H9 (cell line): ENCODE data around the gene PLA2G4D. TPM values are rescaled to one million over a fixed set of nuclear protein-coding genes. Genes with fewer than 3 reads are reported as not detected.

Experiments used
- DNase-seq: peaks from one replicate; pipeline ENCODE4 v3.0.0-alpha.2; 2017
- H2AFZ ChIP-seq: one replicate; pipeline ENCODE4 v1.6.1; 2013; ENCODE audit warnings: mild to moderate bottlenecking, low read length, control low read depth, moderate library complexity
- H2AK5ac ChIP-seq: 2 replicates; pipeline ENCODE4 v1.6.1; 2013; ENCODE audit warnings: low read length, control low read depth, mixed read lengths; ENCODE audit not compliant: insufficient read length
- H2BK120ac ChIP-seq: one replicate; pipeline ENCODE4 v1.6.1; 2013; ENCODE audit warnings: low read depth, mild to moderate bottlenecking, low read length, control low read depth, inconsistent platforms; ENCODE audit not compliant: poor library complexity, severe bottlenecking
- H2BK12ac ChIP-seq: 2 replicates; pipeline ENCODE4 v1.6.1; 2013; ENCODE audit warnings: low read length, control low read depth, mixed read lengths, low read depth; ENCODE audit not compliant: insufficient read length
- H2BK15ac ChIP-seq: 2 replicates; pipeline ENCODE4 v1.6.1; 2013; ENCODE audit warnings: low read depth, low read length, control low read depth
- H2BK20ac ChIP-seq: one replicate; pipeline ENCODE4 v1.6.1; 2013; ENCODE audit warnings: low read depth, mild to moderate bottlenecking, low read length, control low read depth, inconsistent platforms; ENCODE audit not compliant: poor library complexity, severe bottlenecking
- H2BK5ac ChIP-seq: 2 replicates; pipeline ENCODE4 v1.6.1; 2013; ENCODE audit warnings: low read length, control low read depth, mixed read lengths; ENCODE audit not compliant: insufficient read length
- H3K14ac ChIP-seq: 2 replicates; pipeline ENCODE4 v1.6.1; 2013; ENCODE audit warnings: low read length, control low read depth; ENCODE audit not compliant: insufficient read depth
- H3K18ac ChIP-seq: 2 replicates; pipeline ENCODE4 v1.6.1; 2013; ENCODE audit warnings: low read depth, mild to moderate bottlenecking, mixed read lengths, low read length, control low read depth; ENCODE audit not compliant: insufficient read length
- H3K23ac ChIP-seq: 2 replicates; pipeline ENCODE4 v1.6.1; 2013; ENCODE audit warnings: low read length, control low read depth, mixed read lengths, low read depth; ENCODE audit not compliant: insufficient read length
- H3K23me2 ChIP-seq: 2 replicates; pipeline ENCODE4 v1.6.1; 2013; ENCODE audit warnings: low read depth, mild to moderate bottlenecking, mixed read lengths, low read length, control low read depth; ENCODE audit not compliant: insufficient read length, poor library complexity, severe bottlenecking
- H3K27ac ChIP-seq: 2 replicates; pipeline ENCODE4 v1.5.1; 2013; ENCODE audit warnings: low read length, control low read depth, mixed read lengths, low read depth; ENCODE audit not compliant: insufficient read length
- H3K27me3 ChIP-seq: 2 replicates; pipeline ENCODE4 v1.6.1; 2013; ENCODE audit warnings: low read length, control low read depth, inconsistent platforms; ENCODE audit not compliant: insufficient read depth
- H3K4ac ChIP-seq: 2 replicates; pipeline ENCODE4 v1.6.1; 2013; ENCODE audit warnings: low read depth, mild to moderate bottlenecking, control low read depth, inconsistent platforms, low read length, moderate library complexity
- H3K4me1 ChIP-seq: 2 replicates; pipeline ENCODE4 v1.6.1; 2013; ENCODE audit warnings: low read length, control low read depth, inconsistent platforms; ENCODE audit not compliant: insufficient read depth
- H3K4me2 ChIP-seq: 2 replicates; pipeline ENCODE4 v1.6.1; 2013; ENCODE audit warnings: low read length, control low read depth, mixed read lengths; ENCODE audit not compliant: insufficient read length, insufficient read depth
- H3K56ac ChIP-seq: 2 replicates; pipeline ENCODE4 v1.6.1; 2013; ENCODE audit warnings: low read depth, mild to moderate bottlenecking, mixed read lengths, low read length, control low read depth; ENCODE audit not compliant: insufficient read length
- H3K79me1 ChIP-seq: 2 replicates; pipeline ENCODE4 v1.6.1; 2013; ENCODE audit warnings: low read depth, mild to moderate bottlenecking, moderate library complexity, low read length, control low read depth, inconsistent platforms; ENCODE audit not compliant: insufficient read depth, poor library complexity, severe bottlenecking
- H3K79me2 ChIP-seq: 2 replicates; pipeline ENCODE4 v1.6.1; 2013; ENCODE audit warnings: low read length, control low read depth, inconsistent platforms; ENCODE audit not compliant: insufficient read depth
- H3K9ac ChIP-seq: 2 replicates; pipeline ENCODE4 v1.6.1; 2013; ENCODE audit warnings: low read length, control low read depth, mixed read lengths; ENCODE audit not compliant: insufficient read length; ENCODE audit errors: extremely low read depth
- H3K9me3 ChIP-seq: one replicate; pipeline ENCODE4 v1.6.1; 2013; ENCODE audit warnings: low read depth, low read length, inconsistent platforms; ENCODE audit not compliant: control insufficient read depth
- H3T11ph ChIP-seq: one replicate; pipeline ENCODE4 v1.6.1; 2013; ENCODE audit warnings: mild to moderate bottlenecking, low read length, control low read depth, inconsistent platforms
- H4K20me1 ChIP-seq: one replicate; pipeline ENCODE4 v1.6.1; 2013; ENCODE audit not compliant: control insufficient read depth, insufficient read length, insufficient read depth
- H4K5ac ChIP-seq: 2 replicates; pipeline ENCODE4 v1.6.1; 2013; ENCODE audit warnings: low read depth, mild to moderate bottlenecking, mixed read lengths, low read length, control low read depth; ENCODE audit not compliant: insufficient read length
- H4K8ac ChIP-seq: replicated peaks from 2 replicates; pipeline ENCODE4 v1.6.1; 2013; ENCODE audit warnings: low read length, control low read depth, mixed read lengths, low read depth; ENCODE audit not compliant: insufficient read length
- H4K91ac ChIP-seq: 2 replicates; pipeline ENCODE4 v1.6.1; 2013; ENCODE audit warnings: low read depth, mild to moderate bottlenecking, moderate library complexity, mixed read lengths, low read length, control low read depth; ENCODE audit not compliant: insufficient read length
- H3K27ac Mint-ChIP-seq, 3 experiments: 2 replicates in 2 of 3; 3 replicates in 1 of 3; pipeline ENCODE4 v1.8.0; 2020 to 2021; ENCODE audit warnings: mixed read lengths in 3 of 3, mild to moderate bottlenecking in 1 of 3, moderate library complexity in 1 of 3
- H3K27me3 Mint-ChIP-seq: 2 replicates; pipeline ENCODE4 v1.8.0; 2021; ENCODE audit warnings: low read depth, mild to moderate bottlenecking, moderate library complexity, mixed read lengths
- H3K36me3 Mint-ChIP-seq, 3 experiments: 2 replicates in 2 of 3; 3 replicates in 1 of 3; pipeline ENCODE4 v1.8.0; 2020 to 2021; ENCODE audit warnings: low read depth in 3 of 3, mixed read lengths in 3 of 3; ENCODE audit not compliant: insufficient read depth in 1 of 3
- H3K4me1 Mint-ChIP-seq, 2 experiments: 2 replicates each; pipeline ENCODE4 v1.8.0; 2020; ENCODE audit warnings: mixed read lengths in 2 of 2
- H3K4me3 Mint-ChIP-seq, 2 experiments: 2 replicates in 1 of 2; 3 replicates in 1 of 2; pipeline ENCODE4 v1.8.0; 2020 to 2021; ENCODE audit warnings: mild to moderate bottlenecking in 2 of 2, mixed read lengths in 2 of 2, moderate library complexity in 1 of 2
- H3K9me3 Mint-ChIP-seq, 2 experiments: 2 replicates in 1 of 2; 3 replicates in 1 of 2; pipeline ENCODE4 v1.8.0; 2020; ENCODE audit warnings: mild to moderate bottlenecking in 2 of 2, mixed read lengths in 2 of 2, moderate library complexity in 1 of 2
- WGBS: extraction: QIAGEN DNeasy Blood & Tissue Kit; methylation state at CpG from one replicate; pipeline ENCODE4 v1.1.7; 2013; ENCODE audit warnings: missing lambda C conversion rate, low lambda C conversion rate, mixed read lengths; ENCODE audit not compliant: insufficient read length; ENCODE audit errors: extremely low coverage; 5-methylcytosine and 5-hydroxymethylcytosine counted together
- total RNA-seq: library from RNA; stranded (reverse); gene quantifications from 2 replicates; pipeline ENCODE4 v1.2.1, GENCODE V29; 2021
- TF ChIP-seq, protein P1 (sequence below): fragments of 200-600 bp; sonication (generic); conservative IDR thresholded peaks from 3 replicates; pipeline ENCODE4 v1.8.0; 2021; ENCODE audit warnings: antibody characterized with exemption, mild to moderate bottlenecking

PLA2G4D gene
- total RNA-seq, 1 experiment from 2014 or later, result 0.33 TPM

DNA sequence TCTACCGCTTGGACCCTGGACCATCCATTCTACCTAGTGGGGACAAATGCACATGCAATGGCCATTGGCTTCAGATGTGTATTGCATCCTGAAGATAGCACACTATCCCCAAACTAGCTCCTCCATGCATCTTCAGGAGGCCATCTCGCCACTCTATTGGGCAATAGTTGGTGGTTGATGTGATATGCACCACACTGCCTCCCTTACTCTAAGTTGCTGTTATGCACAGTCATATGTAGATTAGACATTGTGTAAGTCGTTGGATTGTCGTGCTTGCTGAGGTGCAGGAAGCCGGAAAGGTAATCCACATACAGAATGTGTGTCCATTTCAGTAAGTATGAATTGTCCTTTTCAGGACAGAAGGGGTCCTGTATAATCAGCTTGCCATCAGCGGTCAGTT, 26.7 kb upstream of the PLA2G4D start:
- no peak overlapping the region for H2BK120ac ChIP-seq
- no peak overlapping the region for H3K27ac Mint-ChIP-seq

More for the DNA sequence above, 26.7 kb upstream of the PLA2G4D start:
- Histone ChIP-seq H3K18ac (no peak overlapping the region), H3K79me2 (no peaks in the 10 kb centered on the region), H4K20me1 (no peaks in the 10 kb centered on the region), H4K5ac (no peak overlapping the region), H4K91ac (no peak overlapping the region), H3K9ac (no peak overlapping the region), H2AFZ (no peak overlapping the region), H3K23me2 (no peaks in the 10 kb centered on the region), H3K4me1 (no peaks in the 10 kb centered on the region), H4K8ac (no peak overlapping the region), H2BK12ac (no peak overlapping the region), H2BK20ac (no peak overlapping the region), H3K56ac (no peak overlapping the region), H2BK15ac (no peak overlapping the region), H3K23ac (no peak overlapping the region), H3K4me2 (no peak overlapping the region), H2AK5ac (no peak overlapping the region), H3K4ac (no peak overlapping the region), H3T11ph (no peak overlapping the region), H3K79me1 (no peaks in the 10 kb centered on the region), H3K27me3 (no peaks in the 10 kb centered on the region), H2BK5ac (no peak overlapping the region), H3K9me3 (no peaks in the 10 kb centered on the region), H3K27ac (no peak overlapping the region), H3K14ac (no peak overlapping the region)
- Mint-ChIP-seq H3K4me1 (peaks cover 12 to 13% of the 10 kb centered on the region in 2 experiments), H3K9me3 (peaks cover 7 to 10% of the 10 kb centered on the region in 2 experiments), H3K27me3 (no peaks in the 10 kb centered on the region; the same call in none of the 2 replicates), H3K4me3 (no peak overlapping the region), H3K36me3 (peaks cover 0 to 5% (median 0%) of the 10 kb centered on the region in 3 experiments; a peak in 3 of 7 replicates)
- WGBS, result no CpG with 5 or more reads among the region's 6 CpGs
- TF ChIP-seq, protein P1, sequence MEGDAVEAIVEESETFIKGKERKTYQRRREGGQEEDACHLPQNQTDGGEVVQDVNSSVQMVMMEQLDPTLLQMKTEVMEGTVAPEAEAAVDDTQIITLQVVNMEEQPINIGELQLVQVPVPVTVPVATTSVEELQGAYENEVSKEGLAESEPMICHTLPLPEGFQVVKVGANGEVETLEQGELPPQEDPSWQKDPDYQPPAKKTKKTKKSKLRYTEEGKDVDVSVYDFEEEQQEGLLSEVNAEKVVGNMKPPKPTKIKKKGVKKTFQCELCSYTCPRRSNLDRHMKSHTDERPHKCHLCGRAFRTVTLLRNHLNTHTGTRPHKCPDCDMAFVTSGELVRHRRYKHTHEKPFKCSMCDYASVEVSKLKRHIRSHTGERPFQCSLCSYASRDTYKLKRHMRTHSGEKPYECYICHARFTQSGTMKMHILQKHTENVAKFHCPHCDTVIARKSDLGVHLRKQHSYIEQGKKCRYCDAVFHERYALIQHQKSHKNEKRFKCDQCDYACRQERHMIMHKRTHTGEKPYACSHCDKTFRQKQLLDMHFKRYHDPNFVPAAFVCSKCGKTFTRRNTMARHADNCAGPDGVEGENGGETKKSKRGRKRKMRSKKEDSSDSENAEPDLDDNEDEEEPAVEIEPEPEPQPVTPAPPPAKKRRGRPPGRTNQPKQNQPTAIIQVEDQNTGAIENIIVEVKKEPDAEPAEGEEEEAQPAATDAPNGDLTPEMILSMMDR, result no peak
- DNase-seq, result no peak
